ENCODE data around the gene SMAP1. TPM values are rescaled to one million over a fixed set of nuclear protein-coding genes. Genes with fewer than 3 reads are reported as not detected.

SMAP1 gene
- total RNA-seq, 4 donors from 2014 or later, result 24.1 to 35.5 (median 30.9) TPM

GRCh38 chr6:70852667-70853246 is 185.1 kb downstream of the SMAP1 start:
- Histone ChIP-seq H3K4me1 (no peaks in the 10 kb centered on the region), H3K36me3 (peaks cover 0 to 16% of the 10 kb centered on the region in 2 donors), H3K27ac (no peak overlapping the region), H3K4me3 (no peak overlapping the region), H3K27me3 (no peaks in the 10 kb centered on the region), H3K9me3 (no peaks in the 10 kb centered on the region)
- TF ChIP-seq EP300 (IDR thresholded peaks at IDR 0.05) (no peak), POLR2A (IDR thresholded peaks at IDR 0.05) (no peak), POLR2AphosphoS5 (IDR thresholded peaks at IDR 0.05) (no peak), CTCF (IDR thresholded peaks at IDR 0.05) (no peak)
- ATAC-seq, result no peak

- no peak for ATAC-seq
- Histone ChIP-seq H3K27ac (no peak overlapping the region), H3K9me3 (no peaks in the 10 kb centered on the region), H3K4me1 (no peaks in the 10 kb centered on the region), H3K4me3 (no peak overlapping the region), H3K27me3 (no peaks in the 10 kb centered on the region), H3K36me3 (peaks cover 0 to 48% of the 10 kb centered on the region in 2 donors)
- 86 to 96% methylated on average over 4 to 5 of the region's 5 CpGs for WGBS, 2 donors (ENCODE audit: low coverage in 1 of 2)
- TF ChIP-seq EP300 (IDR thresholded peaks at IDR 0.05) (no peak), POLR2A (IDR thresholded peaks at IDR 0.05) (no peak)
These were observed 189.8 kb downstream of the SMAP1 start for GRCh38 chr6:70857387-70858077.

- ATAC-seq, result no peak
- Histone ChIP-seq H3K4me1 (no peaks in the 10 kb centered on the region), H3K27me3 (no peaks in the 10 kb centered on the region), H3K36me3 (peaks cover 0 to 40% of the 10 kb centered on the region in 2 donors), H3K27ac (no peak overlapping the region), H3K9me3 (no peaks in the 10 kb centered on the region), H3K4me3 (no peak overlapping the region)
- TF ChIP-seq CTCF (IDR thresholded peaks at IDR 0.05) (no peak), POLR2A (IDR thresholded peaks at IDR 0.05) (no peak), EP300 (IDR thresholded peaks at IDR 0.05) (no peak), POLR2AphosphoS5 (IDR thresholded peaks at IDR 0.05) (no peak)
- 86 to 89% methylated on average over 1 of the region's 1 CpG for WGBS, 2 donors (ENCODE audit: low coverage in 1 of 2)
These were observed 192.4 kb downstream of the SMAP1 start for GRCh38 chr6:70860045-70860444.

GRCh38 chr6:70860920-70861319 is 193.2 kb downstream of the SMAP1 start:
- Histone ChIP-seq H3K4me3 (no peak overlapping the region), H3K36me3 (peaks cover 0 to 40% of the 10 kb centered on the region in 2 donors), H3K27me3 (no peaks in the 10 kb centered on the region), H3K4me1 (no peaks in the 10 kb centered on the region), H3K9me3 (no peaks in the 10 kb centered on the region), H3K27ac (no peak overlapping the region)
- TF ChIP-seq EP300 (IDR thresholded peaks at IDR 0.05) (no peak), POLR2AphosphoS5 (IDR thresholded peaks at IDR 0.05) (no peak), POLR2A (IDR thresholded peaks at IDR 0.05) (no peak)
- no peak for ATAC-seq
- 67% methylated on average over 1 of the region's 1 CpG for WGBS, 2 donors (ENCODE audit: low coverage in 1 of 2)

- H3K4me1 ChIP-seq, result no peaks in the 10 kb centered on the region
- no peaks in the 10 kb centered on the region for H3K27me3 ChIP-seq
- TF ChIP-seq POLR2A (IDR thresholded peaks at IDR 0.05) (no peak), CTCF (IDR thresholded peaks at IDR 0.05) (no peak), EP300 (IDR thresholded peaks at IDR 0.05) (no peak), POLR2AphosphoS5 (IDR thresholded peaks at IDR 0.05) (no peak)
- WGBS, 2 donors (ENCODE audit: low coverage in 1 of 2), result 70 to 73% methylated on average over 2 to 3 of the region's 3 CpGs
- no peaks in the 10 kb centered on the region for H3K9me3 ChIP-seq
- no peak overlapping the region for H3K4me3 ChIP-seq
- ATAC-seq, result no peak
- H3K36me3 ChIP-seq, result peaks cover 0 to 30% of the 10 kb centered on the region in 2 donors
- no peak overlapping the region for H3K27ac ChIP-seq
These were observed 195.7 kb downstream of the SMAP1 start for GRCh38 chr6:70863343-70863742.

- H3K27ac ChIP-seq, result no peak overlapping the region
- ATAC-seq, result no peak
- H3K4me1 ChIP-seq, result no peaks in the 10 kb centered on the region
- TF ChIP-seq EP300 (IDR thresholded peaks at IDR 0.05) (no peak), POLR2A (IDR thresholded peaks at IDR 0.05) (no peak), CTCF (IDR thresholded peaks at IDR 0.05) (no peak), POLR2AphosphoS5 (IDR thresholded peaks at IDR 0.05) (no peak)
- no peaks in the 10 kb centered on the region for H3K27me3 ChIP-seq
- 53 to 65% methylated on average over 2 of the region's 3 CpGs for WGBS, 2 donors (ENCODE audit: low coverage in 1 of 2)
- H3K4me3 ChIP-seq, result no peak overlapping the region
- H3K9me3 ChIP-seq, result no peaks in the 10 kb centered on the region
- H3K36me3 ChIP-seq, result peaks cover 0 to 20% of the 10 kb centered on the region in 2 donors
These were observed 196.7 kb downstream of the SMAP1 start for GRCh38 chr6:70864401-70864800.

Measured in gastroesophageal sphincter (tissue), 4 donors.